ENCODE results near the gene DNAH11.

GRCh38 chr7:21724562-21724961, 181.7 kb downstream of the DNAH11 start:
- no peak for TF ChIP-seq REST (IDR thresholded peaks at IDR 0.05; ENCODE audit: borderline replicate concordance)
- TF ChIP-seq CTCF (IDR thresholded peaks at IDR 0.05; ENCODE audit: poor library complexity, severe bottlenecking) = no peak

All from neural cell (in vitro differentiated cells).